Activated T-helper 17 cell treated with anti-CD3 and anti-CD28 coated beads, Interleukin-2, amount 50 U/mL, for 72 hours (primary cell): ENCODE results near the gene PIP5KL1. TPM values are rescaled to one million over a fixed set of nuclear protein-coding genes. Genes with fewer than 3 reads are reported as not detected.

Experiments
- ATAC-seq: fragments of 150-1000 bp; cut with Tn5 transposase; replicated peaks from 2 replicates; pipeline ENCODE4 v1.10.0; 2021; ENCODE audit warnings: mild to moderate bottlenecking, moderate library complexity
- H3K27ac Mint-ChIP-seq: one replicate; pipeline ENCODE4 v1.8.0; 2022; ENCODE audit warnings: mixed read lengths
- H3K27me3 Mint-ChIP-seq: one replicate; pipeline ENCODE4 v1.8.0; 2022; ENCODE audit warnings: mixed read lengths
- H3K36me3 Mint-ChIP-seq: one replicate; pipeline ENCODE4 v1.8.0; 2022; ENCODE audit warnings: low read depth, mild to moderate bottlenecking, mixed read lengths
- H3K4me1 Mint-ChIP-seq: one replicate; pipeline ENCODE4 v1.8.0; 2022; ENCODE audit warnings: mixed read lengths
- H3K4me3 Mint-ChIP-seq: one replicate; pipeline ENCODE4 v1.8.0; 2022; ENCODE audit warnings: mild to moderate bottlenecking, mixed read lengths
- H3K9me3 Mint-ChIP-seq: one replicate; pipeline ENCODE4 v1.8.0; 2022; ENCODE audit warnings: mixed read lengths
- total RNA-seq, 2 donors: library from RNA; stranded (reverse); gene quantifications; one replicate each; pipeline ENCODE4 v1.2.3, GENCODE V29; 2022

PIP5KL1 gene
- total RNA-seq, 2 donors from 2014 or later: 2.6 to 3.7 TPM

GRCh38 chr9:127912296-127912695 lies 18.3 kb downstream of the PIP5KL1 start:
- peaks cover 27% of the 10 kb centered on the region for H3K36me3 Mint-ChIP-seq
- H3K27ac Mint-ChIP-seq: no peak overlapping the region
- ATAC-seq: no peak
- peaks cover 11% of the 10 kb centered on the region for H3K4me1 Mint-ChIP-seq
- no peaks in the 10 kb centered on the region for H3K27me3 Mint-ChIP-seq
- H3K4me3 Mint-ChIP-seq: peak overlapping the region; percentile 27
- no peaks in the 10 kb centered on the region for H3K9me3 Mint-ChIP-seq

- H3K4me1 Mint-ChIP-seq: peaks cover 11% of the 10 kb centered on the region
Observed at GRCh38 chr9:127910613-127911205, 19.9 kb downstream of the PIP5KL1 start.

GRCh38 chr9:127909839-127910273 lies 20.7 kb downstream of the PIP5KL1 start:
- Mint-ChIP-seq H3K9me3 (no peaks in the 10 kb centered on the region), H3K36me3 (peaks cover 33% of the 10 kb centered on the region), H3K27ac (no peak overlapping the region), H3K4me3 (no peak overlapping the region), H3K27me3 (no peaks in the 10 kb centered on the region), H3K4me1 (peaks cover 11% of the 10 kb centered on the region)
- ATAC-seq: no peak

More at GRCh38 chr9:127910613-127911205, 19.9 kb downstream of the PIP5KL1 start:
- Mint-ChIP-seq H3K27me3 (no peaks in the 10 kb centered on the region), H3K9me3 (no peaks in the 10 kb centered on the region), H3K27ac (peak overlapping the region; percentile 93), H3K4me3 (peak overlapping the region; percentile 62), H3K36me3 (peaks cover 29% of the 10 kb centered on the region)
- ATAC-seq: no peak

GRCh38 chr9:127908660-127908926 lies 22.0 kb downstream of the PIP5KL1 start:
- Mint-ChIP-seq H3K4me1 (peaks cover 14% of the 10 kb centered on the region), H3K9me3 (no peaks in the 10 kb centered on the region), H3K4me3 (no peak overlapping the region), H3K36me3 (peaks cover 38% of the 10 kb centered on the region), H3K27me3 (no peaks in the 10 kb centered on the region), H3K27ac (no peak overlapping the region)
- ATAC-seq: no peak

- H3K36me3 Mint-ChIP-seq: peaks cover 39% of the 10 kb centered on the region
- no peak overlapping the region for H3K27ac Mint-ChIP-seq
- no peaks in the 10 kb centered on the region for H3K27me3 Mint-ChIP-seq
- no peak overlapping the region for H3K4me3 Mint-ChIP-seq
- H3K4me1 Mint-ChIP-seq: peaks cover 14% of the 10 kb centered on the region
- ATAC-seq: no peak
- H3K9me3 Mint-ChIP-seq: no peaks in the 10 kb centered on the region
Observed at GRCh38 chr9:127907867-127908659, 22.5 kb downstream of the PIP5KL1 start.

GRCh38 chr9:127905788-127906191 lies 24.8 kb downstream of the PIP5KL1 start:
- Mint-ChIP-seq H3K27me3 (no peaks in the 10 kb centered on the region), H3K4me1 (peaks cover 8% of the 10 kb centered on the region), H3K36me3 (peaks cover 28% of the 10 kb centered on the region), H3K27ac (peak overlapping the region; percentile 96), H3K4me3 (peak overlapping the region; percentile 91), H3K9me3 (no peaks in the 10 kb centered on the region)
- peak; percentile 52 for ATAC-seq

- Mint-ChIP-seq H3K9me3 (no peaks in the 10 kb centered on the region), H3K36me3 (peaks cover 23% of the 10 kb centered on the region), H3K4me3 (peak overlapping the region; percentile 91), H3K27me3 (no peaks in the 10 kb centered on the region), H3K27ac (peak overlapping the region; percentile 96), H3K4me1 (peaks cover 4% of the 10 kb centered on the region)
- peak; percentile 68 for ATAC-seq
Observed at GRCh38 chr9:127905004-127905728, 25.4 kb downstream of the PIP5KL1 start.

- no peak for ATAC-seq
- Mint-ChIP-seq H3K4me1 (peaks cover 4% of the 10 kb centered on the region), H3K9me3 (no peaks in the 10 kb centered on the region), H3K27ac (peak overlapping the region; percentile 96), H3K36me3 (peaks cover 29% of the 10 kb centered on the region), H3K4me3 (peak overlapping the region; percentile 91), H3K27me3 (no peaks in the 10 kb centered on the region)
Observed at GRCh38 chr9:127904561-127905003, 26.0 kb downstream of the PIP5KL1 start.

- Mint-ChIP-seq H3K36me3 (peaks cover 29% of the 10 kb centered on the region), H3K9me3 (no peaks in the 10 kb centered on the region), H3K27me3 (no peaks in the 10 kb centered on the region), H3K4me1 (peaks cover 4% of the 10 kb centered on the region), H3K4me3 (peak overlapping the region; percentile 91), H3K27ac (peak overlapping the region; percentile 96)
- ATAC-seq: peak; percentile 52
Observed at GRCh38 chr9:127903557-127904475, 26.8 kb downstream of the PIP5KL1 start.

- peak; percentile 78 for ATAC-seq
- H3K4me1 Mint-ChIP-seq: peaks cover 4% of the 10 kb centered on the region
- H3K4me3 Mint-ChIP-seq: peak within 1 kb of the TSS; percentile 86
- peaks cover 48% of the 10 kb centered on the region for H3K36me3 Mint-ChIP-seq
- peak within 1 kb of the TSS; percentile 90 for H3K27ac Mint-ChIP-seq
- no peaks in the 10 kb centered on the region for H3K9me3 Mint-ChIP-seq
- H3K27me3 Mint-ChIP-seq: no peaks in the 10 kb centered on the region
Observed at GRCh38 chr9:127899128-127899943, 31.2 kb downstream of the PIP5KL1 start, which contains the start of gene ST6GALNAC6. ST6GALNAC6 (minus strand) TSS chr9:127899603; CDS start chr9:127897981, 1,622 bp downstream.

- H3K9me3 Mint-ChIP-seq: no peaks in the 10 kb centered on the region
- peaks cover 3% of the 10 kb centered on the region for H3K4me1 Mint-ChIP-seq
- peak overlapping the region; percentile 88 for H3K27ac Mint-ChIP-seq
- peak; percentile 20 for ATAC-seq
- peak overlapping the region; percentile 80 for H3K4me3 Mint-ChIP-seq
- peaks cover 48% of the 10 kb centered on the region for H3K36me3 Mint-ChIP-seq
- no peaks in the 10 kb centered on the region for H3K27me3 Mint-ChIP-seq
Observed at GRCh38 chr9:127898433-127899127, 32.0 kb downstream of the PIP5KL1 start.

GRCh38 chr9:127897193-127897692 lies 33.3 kb downstream of the PIP5KL1 start:
- H3K9me3 Mint-ChIP-seq: no peaks in the 10 kb centered on the region
- no peak for ATAC-seq
- peaks cover 56% of the 10 kb centered on the region for H3K36me3 Mint-ChIP-seq
- peak overlapping the region; percentile 80 for H3K4me3 Mint-ChIP-seq
- H3K4me1 Mint-ChIP-seq: peaks cover 5% of the 10 kb centered on the region
- no peak overlapping the region for H3K27ac Mint-ChIP-seq
- H3K27me3 Mint-ChIP-seq: no peaks in the 10 kb centered on the region
